B cell (primary cell): Measurements from ENCODE around the gene RNASE8. TPM values are rescaled to one million over a fixed set of nuclear protein-coding genes. Genes with fewer than 3 reads are reported as not detected.
"Not testable (repeated sequence)": the region's sequence is repeated elsewhere in the genome, so short reads cannot be mapped to it uniquely, and the experiment has no call there.

Experiments used
- ATAC-seq: fragments of 200-7000 bp; cut with Tn5 transposase; one replicate; pipeline ENCODE4 v1.10.0; 2021; ENCODE audit warnings: low read depth, mild to moderate bottlenecking, moderate number of reproducible peaks, moderate library complexity
- CTCF ChIA-PET: fragments of 350-600 bp; sonication (Branson Sonifier 250); formaldehyde crosslinking; loops from one replicate; lab custom pipeline; 2021; ENCODE audit warnings: antibody characterized with exemption, inconsistent platforms; lab: Charles Lee
- POLR2A ChIA-PET: fragments of 350-600 bp; sonication (Branson Sonifier 250); formaldehyde crosslinking; loops from one replicate; lab custom pipeline; 2021; ENCODE audit warnings: antibody characterized with exemption; lab: Charles Lee
- DNase-seq: peaks from one replicate; pipeline ENCODE4 v3.0.0; 2013
- H2AFZ ChIP-seq: 2 replicates; pipeline ENCODE4 v1.6.1; 2012; ENCODE audit warnings: mild to moderate bottlenecking, low read depth, low read length; ENCODE audit not compliant: insufficient read depth, poor library complexity, severe bottlenecking
- H3K27ac ChIP-seq, 2 donors: 1 replicate in 1 of 2; 2 replicates in 1 of 2; pipeline ENCODE4 v1.5.1; 2012 to 2013; ENCODE audit warnings: low read length in 2 of 2, mild to moderate bottlenecking in 2 of 2, moderate library complexity in 1 of 2
- H3K27me3 ChIP-seq, 4 experiments: fragments of 200-600 bp in 1 of 4; sonication (generic) in 1 of 4; replicated peaks in 1 of 4; 1 replicate in 2 of 4; 2 replicates in 2 of 4; pipeline versions ENCODE4 v1.6.1 to v1.7.0; 2013 to 2016; ENCODE audit warnings: low read length in 3 of 4, mild to moderate bottlenecking in 2 of 4, mixed read lengths in 1 of 4, moderate library complexity in 1 of 4; ENCODE audit not compliant: insufficient read depth in 4 of 4, control insufficient read depth in 3 of 4; ENCODE audit errors: control extremely low read depth in 1 of 4
- H3K36me3 ChIP-seq, 2 experiments: replicated peaks in 1 of 2; 1 replicate in 1 of 2; 2 replicates in 1 of 2; pipeline versions ENCODE4 v1.6.1 to v1.7.1; 2013; ENCODE audit warnings: low read length in 1 of 2; ENCODE audit not compliant: insufficient read depth in 2 of 2, control insufficient read depth in 1 of 2; ENCODE audit errors: control extremely low read depth in 1 of 2, extremely low read depth in 1 of 2
- H3K4me1 ChIP-seq, 2 donors: fragments of 200-600 bp in 1 of 2; sonication (generic) in 1 of 2; 1 replicate in 1 of 2; 2 replicates in 1 of 2; pipeline versions ENCODE4 v1.5.1 to v1.6.1; 2013 to 2017; ENCODE audit warnings: low read length in 2 of 2; ENCODE audit not compliant: control insufficient read depth in 2 of 2, insufficient read depth in 2 of 2
- H3K4me2 ChIP-seq: replicated peaks from 2 replicates; pipeline ENCODE3; 2012; ENCODE audit warnings: mild to moderate bottlenecking, low read depth, low read length; ENCODE audit not compliant: poor library complexity, severe bottlenecking
- H3K4me3 ChIP-seq, 5 experiments: fragments of 200-600 bp in 1 of 5; sonication (generic) in 1 of 5; 1 replicate in 3 of 5; 2 replicates in 2 of 5; pipeline versions ENCODE4 v1.5.1 to v1.7.0; 2011 to 2016; ENCODE audit warnings: low read length in 4 of 5, mild to moderate bottlenecking in 4 of 5, low read depth in 2 of 5, control low read depth in 1 of 5, moderate library complexity in 1 of 5; ENCODE audit not compliant: insufficient read depth in 1 of 5; ENCODE audit errors: control extremely low read depth in 1 of 5, extremely low read depth in 1 of 5
- H3K79me2 ChIP-seq: fragments of 200-600 bp; sonication (generic); one replicate; pipeline ENCODE4 v1.6.0; 2016; ENCODE audit warnings: low read length; ENCODE audit not compliant: control insufficient read depth, insufficient read depth
- H3K9ac ChIP-seq: fragments of 200-600 bp; sonication (generic); 2 replicates; pipeline ENCODE4 v1.6.1; 2017; ENCODE audit warnings: mild to moderate bottlenecking, low read length, moderate library complexity
- H3K9me3 ChIP-seq, 3 donors: one replicate each; pipeline versions ENCODE4 v1.6.1 to v1.7.1; 2013; ENCODE audit warnings: low read length in 2 of 3; ENCODE audit not compliant: control insufficient read depth in 2 of 3, insufficient read depth in 1 of 3; ENCODE audit errors: control extremely low read depth in 1 of 3
- H4K20me1 ChIP-seq: 2 replicates; pipeline ENCODE4 v1.6.0; 2012; ENCODE audit warnings: mild to moderate bottlenecking, low read length; ENCODE audit not compliant: insufficient read depth, control insufficient read depth, poor library complexity, severe bottlenecking
- H3K27ac Mint-ChIP-seq: one replicate; pipeline ENCODE4 v1.8.0; 2021; ENCODE audit warnings: mixed read lengths
- H3K27me3 Mint-ChIP-seq: one replicate; pipeline ENCODE4 v1.8.0; 2021; ENCODE audit warnings: mixed read lengths
- H3K4me1 Mint-ChIP-seq: one replicate; pipeline ENCODE4 v1.8.0; 2021; ENCODE audit warnings: mixed read lengths
- H3K4me3 Mint-ChIP-seq: one replicate; pipeline ENCODE4 v1.8.0; 2021; ENCODE audit warnings: mixed read lengths
- H3K9me3 Mint-ChIP-seq: one replicate; pipeline ENCODE4 v1.8.0; 2022; ENCODE audit warnings: mixed read lengths; ENCODE audit not compliant: insufficient read depth
- EZH2 ChIP-seq: IDR thresholded peaks from 2 replicates; pipeline ENCODE4 v1.6.1; 2012; ENCODE audit warnings: borderline replicate concordance, low read depth, mild to moderate bottlenecking, moderate library complexity, low read length; ENCODE audit not compliant: insufficient read depth, poor library complexity, severe bottlenecking
- WGBS: methylation state at CpG from one replicate; pipeline ENCODE4 v1.1.5; 2013; ENCODE audit warnings: missing lambda C conversion rate; ENCODE audit not compliant: insufficient coverage; 5-methylcytosine and 5-hydroxymethylcytosine counted together
- intact Hi-C: fragments of 100-400 bp; cut with micrococcal nuclease; formaldehyde crosslinking; loops from one replicate; pipeline ENCODE4 v1.10.0; 2022
- polyA plus RNA-seq: library from polyadenylated mRNA; depleted of rRNA; stranded (reverse); fragments of >200 nt; gene quantifications from 2 replicates; pipeline ENCODE4 v1.2.3, GENCODE V29; 2012
- total RNA-seq, 2 donors: library from RNA; stranded (reverse); fragments of 120-200 nt in 1 of 2; gene quantifications; 1 replicate in 1 of 2; 2 replicates in 1 of 2; pipeline versions ENCODE4 v1.2.3 to v1.2.4, GENCODE V29; 2013 to 2022
- TF ChIP-seq, protein P1 (sequence below): fragments of 200-600 bp; IDR thresholded peaks from one replicate; pipeline ENCODE4 v1.8.0; 2022; ENCODE audit warnings: antibody characterized with exemption, mild to moderate bottlenecking

The RNASE8 gene
- total and polyA plus RNA-seq, 2 donors (not counting 1 experiment from before 2014, with no cell fraction given): not detected

DNA sequence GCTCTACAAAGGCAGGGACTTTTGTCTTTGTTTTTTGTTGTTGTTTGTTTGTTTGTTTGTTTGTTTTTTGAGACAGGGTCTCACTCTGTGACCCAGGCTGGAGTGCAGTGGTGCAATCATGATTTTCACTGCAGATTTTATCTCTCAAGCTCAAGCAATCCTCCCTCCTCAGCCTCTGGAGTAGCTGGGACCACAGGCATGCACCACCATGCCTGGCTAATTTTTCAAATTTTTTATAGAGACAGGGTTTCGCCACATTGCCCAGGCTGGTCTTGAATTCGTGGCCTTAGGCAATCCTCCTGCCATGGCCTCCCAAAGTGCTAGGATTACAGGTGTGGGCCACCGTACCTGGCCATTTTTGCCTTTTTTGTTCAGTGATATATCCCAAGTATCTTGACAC, 16.7 kb upstream of the RNASE8 start:
- H2AFZ ChIP-seq, ATAC-seq, H3K4me1 ChIP-seq, DNase-seq, H3K9me3 Mint-ChIP-seq, H3K27ac ChIP-seq, H3K9me3 ChIP-seq, POLR2A ChIA-PET, H3K4me1 Mint-ChIP-seq, H3K79me2 ChIP-seq, H3K4me2 ChIP-seq, H3K36me3 ChIP-seq, H3K27me3 ChIP-seq, H3K27ac Mint-ChIP-seq, H3K4me3 Mint-ChIP-seq, H4K20me1 ChIP-seq, H3K9ac ChIP-seq, H3K4me3 ChIP-seq: not testable (repeated sequence)
- peaks cover 53% of the 10 kb centered on the region for H3K27me3 Mint-ChIP-seq
- 93% methylated on average over 3 of the region's 3 CpGs for WGBS
- CTCF ChIA-PET: interaction anchor here (1.0 to 7.2 kb wide), 10 partner anchors 9 to 80 kb away, joined by 3 to 305 read pairs (median 9); partner anchors contain the start of gene NDRG2
- intact Hi-C loops: loop anchor here (1.0 kb wide), 1 partner anchor 27 kb away; no protein-coding TSS in a partner anchor

- no peak within 1 kb of the TSS for H3K27ac Mint-ChIP-seq
- H4K20me1 ChIP-seq: no peaks in the 10 kb centered on the region
- no peaks in the 10 kb centered on the region for H3K9me3 Mint-ChIP-seq
- H3K9me3 ChIP-seq: no peaks in the 10 kb centered on the region
- CTCF ChIA-PET: interaction anchor here (1.5 to 7.2 kb wide), 5 partner anchors 9 to 81 kb away, joined by 5 to 305 read pairs (median 9); partner anchors contain the start of gene NDRG2
- no peak within 1 kb of the TSS for H3K4me2 ChIP-seq
- POLR2A ChIA-PET: no interaction called here
- TF ChIP-seq, protein P1, sequence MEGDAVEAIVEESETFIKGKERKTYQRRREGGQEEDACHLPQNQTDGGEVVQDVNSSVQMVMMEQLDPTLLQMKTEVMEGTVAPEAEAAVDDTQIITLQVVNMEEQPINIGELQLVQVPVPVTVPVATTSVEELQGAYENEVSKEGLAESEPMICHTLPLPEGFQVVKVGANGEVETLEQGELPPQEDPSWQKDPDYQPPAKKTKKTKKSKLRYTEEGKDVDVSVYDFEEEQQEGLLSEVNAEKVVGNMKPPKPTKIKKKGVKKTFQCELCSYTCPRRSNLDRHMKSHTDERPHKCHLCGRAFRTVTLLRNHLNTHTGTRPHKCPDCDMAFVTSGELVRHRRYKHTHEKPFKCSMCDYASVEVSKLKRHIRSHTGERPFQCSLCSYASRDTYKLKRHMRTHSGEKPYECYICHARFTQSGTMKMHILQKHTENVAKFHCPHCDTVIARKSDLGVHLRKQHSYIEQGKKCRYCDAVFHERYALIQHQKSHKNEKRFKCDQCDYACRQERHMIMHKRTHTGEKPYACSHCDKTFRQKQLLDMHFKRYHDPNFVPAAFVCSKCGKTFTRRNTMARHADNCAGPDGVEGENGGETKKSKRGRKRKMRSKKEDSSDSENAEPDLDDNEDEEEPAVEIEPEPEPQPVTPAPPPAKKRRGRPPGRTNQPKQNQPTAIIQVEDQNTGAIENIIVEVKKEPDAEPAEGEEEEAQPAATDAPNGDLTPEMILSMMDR: no peak
- no peak for TF ChIP-seq EZH2
- WGBS: 79% methylated on average over 9 of the region's 11 CpGs
- H3K4me1 Mint-ChIP-seq: no peaks in the 10 kb centered on the region
- H2AFZ ChIP-seq: no peak within 1 kb of the TSS
- H3K4me3 Mint-ChIP-seq: no peak within 1 kb of the TSS
- no peak within 1 kb of the TSS for H3K4me3 ChIP-seq
- intact Hi-C loops: no loop called here
- no peaks in the 10 kb centered on the region for H3K36me3 ChIP-seq
- H3K79me2 ChIP-seq: no peaks in the 10 kb centered on the region
- no peak within 1 kb of the TSS for H3K9ac ChIP-seq
- H3K4me1 ChIP-seq: no peaks in the 10 kb centered on the region
- H3K27me3 Mint-ChIP-seq: peaks cover 54% of the 10 kb centered on the region
- H3K27ac ChIP-seq: no peak within 1 kb of the TSS
- no peaks in the 10 kb centered on the region for H3K27me3 ChIP-seq
- no peak for DNase-seq
- no peak for ATAC-seq
Observed at GRCh38 chr14:21041676-21042433, 15.8 kb upstream of the RNASE8 start, which contains the start of gene RNASE7. Gene RNASE7 (plus strand): TSS chr14:21042362. CDS start chr14:21042993, 631 bp downstream.
